ENCODE results near the gene IQCE. TPM values are rescaled to one million over a fixed set of nuclear protein-coding genes. Genes with fewer than 3 reads are reported as not detected.

The IQCE gene, protein sequence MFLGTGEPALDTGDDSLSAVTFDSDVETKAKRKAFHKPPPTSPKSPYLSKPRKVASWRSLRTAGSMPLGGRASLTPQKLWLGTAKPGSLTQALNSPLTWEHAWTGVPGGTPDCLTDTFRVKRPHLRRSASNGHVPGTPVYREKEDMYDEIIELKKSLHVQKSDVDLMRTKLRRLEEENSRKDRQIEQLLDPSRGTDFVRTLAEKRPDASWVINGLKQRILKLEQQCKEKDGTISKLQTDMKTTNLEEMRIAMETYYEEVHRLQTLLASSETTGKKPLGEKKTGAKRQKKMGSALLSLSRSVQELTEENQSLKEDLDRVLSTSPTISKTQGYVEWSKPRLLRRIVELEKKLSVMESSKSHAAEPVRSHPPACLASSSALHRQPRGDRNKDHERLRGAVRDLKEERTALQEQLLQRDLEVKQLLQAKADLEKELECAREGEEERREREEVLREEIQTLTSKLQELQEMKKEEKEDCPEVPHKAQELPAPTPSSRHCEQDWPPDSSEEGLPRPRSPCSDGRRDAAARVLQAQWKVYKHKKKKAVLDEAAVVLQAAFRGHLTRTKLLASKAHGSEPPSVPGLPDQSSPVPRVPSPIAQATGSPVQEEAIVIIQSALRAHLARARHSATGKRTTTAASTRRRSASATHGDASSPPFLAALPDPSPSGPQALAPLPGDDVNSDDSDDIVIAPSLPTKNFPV
- 9.9 and 15.0 TPM in 2 replicates for total RNA-seq

GRCh38 chr7:2558629-2559282 lies at the start of gene IQCE:
IQCE (plus strand) TSS chr7:2558979; CDS start chr7:2559182, 203 bp downstream.

DNA sequence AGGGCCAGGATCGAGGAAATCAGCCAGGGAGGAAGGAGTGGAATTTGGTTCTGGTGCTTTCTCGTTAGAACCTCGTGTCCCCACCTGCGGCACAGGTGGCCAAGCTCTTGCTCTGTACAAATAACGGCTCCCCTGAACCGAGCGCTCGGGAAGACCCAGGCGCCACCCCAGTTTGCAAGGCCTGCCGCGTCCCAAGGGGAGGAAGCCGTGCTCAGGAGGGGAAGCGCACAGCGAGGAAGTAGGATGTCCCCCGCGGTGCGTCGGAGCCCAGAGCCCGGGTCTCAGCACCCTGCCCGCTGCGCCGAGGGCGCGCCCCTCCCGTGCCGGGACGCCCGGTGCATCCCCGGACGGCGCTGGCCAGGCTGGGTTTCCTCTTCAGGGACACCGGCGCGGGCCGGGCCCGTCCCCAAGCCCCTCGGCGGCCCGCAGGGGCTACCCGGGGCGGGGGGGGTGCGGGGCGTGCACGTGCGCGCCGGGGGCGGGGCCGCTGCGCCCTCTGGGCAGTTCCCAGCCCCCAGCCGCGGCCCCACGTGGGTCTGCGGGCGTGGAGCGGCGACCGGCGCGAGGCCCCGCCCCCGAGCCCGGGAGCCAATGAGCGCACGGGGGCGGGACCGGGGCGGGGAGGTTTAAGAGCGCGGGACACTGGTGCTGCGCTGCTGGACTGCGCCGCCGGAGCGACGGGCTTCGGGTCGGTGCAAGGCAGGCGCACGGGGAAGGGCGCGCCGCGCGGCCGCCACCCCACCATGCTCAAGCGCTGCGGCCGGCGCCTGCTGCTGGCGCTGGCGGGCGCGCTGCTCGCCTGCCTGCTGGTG lies 39.5 kb upstream of the IQCE start, which contains the start of gene LFNG:
Gene LFNG, plus strand, starts transcription at position 656 of the 812 bp plus-strand sequence. Its CDS starts 88 bp downstream, at position 744.

GRCh38 chr7:2555121-2556052 lies 3.4 kb upstream of the IQCE start, which contains the start of gene BRAT1:
BRAT1 (minus strand) TSS chr7:2555524; CDS start chr7:2554431, 1,093 bp downstream.

DNA sequence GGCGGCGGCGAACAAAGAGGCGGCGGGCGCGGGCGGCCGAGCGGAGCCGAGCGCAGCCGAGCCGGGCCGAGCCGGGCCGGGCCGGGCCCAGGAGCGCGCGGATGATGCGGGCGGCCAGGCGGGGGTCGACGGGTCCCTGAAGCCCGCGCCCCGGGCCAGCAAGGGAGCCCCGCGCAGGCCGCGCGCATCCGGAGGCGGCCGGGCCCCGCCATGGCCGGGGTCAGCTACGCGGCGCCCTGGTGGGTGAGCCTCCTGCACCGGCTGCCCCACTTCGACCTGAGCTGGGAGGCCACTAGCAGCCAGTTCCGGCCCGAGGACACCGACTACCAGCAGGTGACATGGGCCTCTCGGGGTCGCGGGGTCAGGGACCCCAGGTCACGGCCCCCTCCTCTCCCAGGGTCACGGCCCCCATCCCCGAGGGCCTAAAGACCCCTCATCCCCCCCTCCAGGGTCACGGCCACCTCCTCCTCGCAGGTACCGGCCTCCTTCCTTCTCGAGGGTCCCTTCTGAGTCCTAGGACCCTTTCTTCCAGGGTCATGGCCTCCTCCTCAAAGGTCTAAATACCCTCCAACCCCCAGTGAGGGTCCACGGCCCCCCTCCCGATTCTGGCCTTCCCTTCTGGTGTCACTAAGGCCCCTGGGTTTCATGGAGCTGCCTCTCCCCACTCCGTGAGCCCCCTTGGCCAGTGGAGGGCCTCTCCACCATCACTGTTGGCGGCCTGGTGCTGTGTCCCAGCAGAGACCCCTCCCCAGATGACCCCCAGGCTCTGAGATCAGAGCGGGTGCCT lies 73.4 kb downstream of the IQCE start, which contains the start of gene TTYH3:
Gene TTYH3, plus strand, starts transcription at position 41 of the 787 bp plus-strand sequence. Its CDS starts 170 bp downstream, at position 211.

Small RNAs within 50 kb of the gene (small RNA-seq; reads per million reads assigned to genes)
- gene MIR4648: not detected

Other genes with a start within 250 kb of the IQCE start
- gene SNX8, start 244.5 kb upstream of the IQCE start, total RNA-seq: 7.3 and 10.8 TPM in 2 replicates
- gene EIF3B, start 204.2 kb upstream of the IQCE start, total RNA-seq: 268 and 276 TPM in 2 replicates
- gene CHST12, start 155.4 kb upstream of the IQCE start, total RNA-seq: 6.3 and 9.4 TPM in 2 replicates
- not detected in 2 replicates for gene GRIFIN, start 82.6 kb upstream of the IQCE start, total RNA-seq
- 8.8 and 10.8 TPM in 2 replicates for gene LFNG, start 39.2 kb upstream of the IQCE start, total RNA-seq
- 21.3 and 24.9 TPM in 2 replicates for gene BRAT1, start 3.5 kb upstream of the IQCE start, total RNA-seq
- gene TTYH3, start 73.0 kb downstream of the IQCE start, total RNA-seq: 68.9 and 79.8 TPM in 2 replicates
- 0.14 TPM in 1 of 2 replicates, not detected in the other for gene AMZ1, start 129.2 kb downstream of the IQCE start, total RNA-seq